NB4 (cell line): ENCODE measurements around the gene HNRNPR.

ENCODE experiments used
- DNase-seq: peaks from one replicate; pipeline ENCODE4 v3.0.0; 2010; ENCODE audit warnings: low read depth
- H3K4me3 ChIP-seq: one replicate; pipeline ENCODE4 v1.5.1; 2011; ENCODE audit warnings: mild to moderate bottlenecking, low read depth, low read length, moderate library complexity
- MAX ChIP-seq: IDR thresholded peaks from 2 replicates; pipeline ENCODE4 v1.6.1; 2011; ENCODE audit warnings: low read depth, low read length
- MYC ChIP-seq: IDR thresholded peaks from 2 replicates; pipeline ENCODE4 v1.6.1; 2011; ENCODE audit warnings: low read depth, low read length
- POLR2A ChIP-seq: IDR thresholded peaks from 2 replicates; pipeline ENCODE4 v1.6.1; 2011; ENCODE audit warnings: mild to moderate bottlenecking; ENCODE audit not compliant: insufficient read length; ENCODE audit errors: extremely low read depth
- TF ChIP-seq, protein P1 (sequence below): IDR thresholded peaks from one replicate; pipeline ENCODE4 v1.5.1; 2012; ENCODE audit warnings: low read depth, low read length

HNRNPR gene

GRCh38 chr1:23341931-23342692 lies 2.0 kb downstream of the HNRNPR start:
- DNase-seq = peak; percentile 31
- TF ChIP-seq POLR2A = no peak
- TF ChIP-seq MYC = no peak
- TF ChIP-seq MAX = no peak
- TF ChIP-seq, protein P1, sequence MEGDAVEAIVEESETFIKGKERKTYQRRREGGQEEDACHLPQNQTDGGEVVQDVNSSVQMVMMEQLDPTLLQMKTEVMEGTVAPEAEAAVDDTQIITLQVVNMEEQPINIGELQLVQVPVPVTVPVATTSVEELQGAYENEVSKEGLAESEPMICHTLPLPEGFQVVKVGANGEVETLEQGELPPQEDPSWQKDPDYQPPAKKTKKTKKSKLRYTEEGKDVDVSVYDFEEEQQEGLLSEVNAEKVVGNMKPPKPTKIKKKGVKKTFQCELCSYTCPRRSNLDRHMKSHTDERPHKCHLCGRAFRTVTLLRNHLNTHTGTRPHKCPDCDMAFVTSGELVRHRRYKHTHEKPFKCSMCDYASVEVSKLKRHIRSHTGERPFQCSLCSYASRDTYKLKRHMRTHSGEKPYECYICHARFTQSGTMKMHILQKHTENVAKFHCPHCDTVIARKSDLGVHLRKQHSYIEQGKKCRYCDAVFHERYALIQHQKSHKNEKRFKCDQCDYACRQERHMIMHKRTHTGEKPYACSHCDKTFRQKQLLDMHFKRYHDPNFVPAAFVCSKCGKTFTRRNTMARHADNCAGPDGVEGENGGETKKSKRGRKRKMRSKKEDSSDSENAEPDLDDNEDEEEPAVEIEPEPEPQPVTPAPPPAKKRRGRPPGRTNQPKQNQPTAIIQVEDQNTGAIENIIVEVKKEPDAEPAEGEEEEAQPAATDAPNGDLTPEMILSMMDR = no peak
- peak overlapping the region; percentile 79 for H3K4me3 ChIP-seq

- DNase-seq = no peak
- no peak for TF ChIP-seq MYC
- TF ChIP-seq, protein P1 = no peak
- TF ChIP-seq POLR2A = no peak
- no peak for TF ChIP-seq MAX
- peak overlapping the region; percentile 79 for H3K4me3 ChIP-seq
These were observed 4.5 kb downstream of the HNRNPR start for GRCh38 chr1:23339632-23340031.

DNA sequence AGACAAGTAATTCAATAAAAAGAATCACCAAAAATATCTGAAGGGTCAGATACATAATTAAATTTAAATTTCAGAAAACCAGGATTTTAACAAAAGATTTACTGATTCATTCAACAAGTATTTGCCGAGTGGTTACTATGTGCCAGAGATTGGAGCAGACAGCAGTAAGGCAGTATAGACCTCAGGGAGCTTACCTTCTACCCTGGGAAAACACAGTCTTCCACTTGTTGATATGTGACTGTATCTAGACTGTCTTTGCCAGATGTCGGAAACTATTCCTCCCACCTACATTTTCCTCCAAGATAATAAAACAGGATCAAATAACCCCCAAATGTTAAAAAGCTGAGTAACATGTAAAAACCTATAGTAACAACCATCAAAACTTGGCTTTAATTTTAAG lies 6.2 kb downstream of the HNRNPR start:
- TF ChIP-seq MYC (no peak), MAX (no peak), POLR2A (no peak)
- TF ChIP-seq, protein P1 = no peak
- H3K4me3 ChIP-seq = no peak overlapping the region
- no peak for DNase-seq

DNA sequence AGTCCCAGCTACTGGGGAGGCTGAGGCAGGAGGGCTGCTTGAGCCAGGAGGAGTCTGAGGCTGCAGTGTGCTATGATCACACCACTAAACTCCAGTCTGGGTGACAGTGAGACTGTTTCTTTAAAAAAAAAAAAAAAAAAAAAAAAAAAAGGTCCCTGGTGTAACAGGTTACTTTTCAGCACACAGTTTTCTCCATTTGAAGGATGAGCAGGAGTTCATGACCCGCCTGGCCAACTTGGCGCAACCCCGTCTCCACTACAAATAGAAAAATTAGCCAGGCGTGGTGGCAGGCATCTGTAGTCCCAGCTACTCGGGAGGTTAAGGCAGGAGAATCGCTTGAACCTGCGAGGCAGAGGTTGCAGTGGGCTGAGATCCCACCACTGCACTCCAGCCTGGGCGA lies 12.4 kb downstream of the HNRNPR start:
- no peak for DNase-seq
- H3K4me3 ChIP-seq = no peak overlapping the region
- TF ChIP-seq MAX (no peak), POLR2A (no peak), MYC (no peak)
- TF ChIP-seq, protein P1 = no peak

DNA sequence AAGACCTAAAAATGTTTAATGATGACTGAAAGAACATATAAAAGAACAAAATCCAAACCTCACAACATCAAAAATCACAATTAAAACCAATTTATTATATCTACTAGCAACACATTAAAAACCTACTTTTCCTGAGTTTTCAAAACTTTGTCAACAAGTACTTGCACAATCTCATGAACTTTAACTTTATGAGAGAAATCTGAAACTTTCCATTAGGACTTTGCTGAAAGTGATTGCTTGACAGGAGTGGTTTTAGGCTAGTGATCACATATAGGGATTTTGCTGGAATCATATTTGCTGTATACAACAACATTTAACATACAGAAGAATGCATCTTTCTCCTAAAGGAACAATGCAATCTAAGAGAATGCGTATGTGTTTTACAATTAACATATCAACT lies 13.2 kb downstream of the HNRNPR start:
- no peak for TF ChIP-seq MAX
- TF ChIP-seq POLR2A = no peak
- H3K4me3 ChIP-seq = no peak overlapping the region
- no peak for DNase-seq

- TF ChIP-seq POLR2A = no peak
- no peak for TF ChIP-seq MYC
- no peak for TF ChIP-seq MAX
- TF ChIP-seq, protein P1 = no peak
- no peak overlapping the region for H3K4me3 ChIP-seq
- DNase-seq = no peak
These were observed 18.7 kb downstream of the HNRNPR start for GRCh38 chr1:23325393-23325792.
